ENCODE measurements around the gene SYCP2L. TPM values are rescaled to one million over a fixed set of nuclear protein-coding genes. Genes with fewer than 3 reads are reported as not detected.

SYCP2L gene
- total RNA-seq, 4 donors from 2014 or later = 0.07 to 0.82 (median 0.29) TPM; not detected in 1

GRCh38 chr6:10867952-10868351, 18.9 kb upstream of the SYCP2L start:
- H3K4me3 ChIP-seq = no peak overlapping the region
- intact Hi-C loops (cut with DNase I; ENCODE audit: low total_unique reads) = no loop called here
- H3K4me1 ChIP-seq = no peaks in the 10 kb centered on the region
- H3K27ac ChIP-seq = no peak overlapping the region
- no peaks in the 10 kb centered on the region for H3K9me3 ChIP-seq
- ATAC-seq (no peak), DNase-seq (no peak)
- no peaks in the 10 kb centered on the region for H3K27me3 ChIP-seq
- TF ChIP-seq POLR2A (IDR thresholded peaks at IDR 0.05) = no peak
- TF ChIP-seq CTCF (IDR thresholded peaks at IDR 0.05 in 4 of 5, conservative IDR thresholded peaks at IDR 0.05 in 1 of 5) = no peak
- H3K36me3 ChIP-seq = no peaks in the 10 kb centered on the region
- in situ Hi-C loops (cut with MboI; ENCODE audit: low sequenced_read_pairs in 4 of 4) = no loop called here

GRCh38 chr6:10873374-10873773, 13.5 kb upstream of the SYCP2L start:
- intact Hi-C loops (cut with DNase I; ENCODE audit: low total_unique reads) = no loop called here
- H3K36me3 ChIP-seq = no peaks in the 10 kb centered on the region
- H3K27me3 ChIP-seq = no peaks in the 10 kb centered on the region
- no peaks in the 10 kb centered on the region for H3K9me3 ChIP-seq
- H3K27ac ChIP-seq = no peak overlapping the region
- no peak for ATAC-seq
- TF ChIP-seq CTCF (IDR thresholded peaks at IDR 0.05 in 4 of 5, conservative IDR thresholded peaks at IDR 0.05 in 1 of 5) (no peak), POLR2A (IDR thresholded peaks at IDR 0.05) (no peak)
- in situ Hi-C loops (cut with MboI; ENCODE audit: low sequenced_read_pairs in 4 of 4) = no loop called here
- no peak overlapping the region for H3K4me3 ChIP-seq
- no peak for DNase-seq
- H3K4me1 ChIP-seq = no peaks in the 10 kb centered on the region

- no peak for DNase-seq
- in situ Hi-C loops (cut with MboI; ENCODE audit: low sequenced_read_pairs in 4 of 4) (no loop called here), intact Hi-C loops (cut with DNase I; ENCODE audit: low total_unique reads) (no loop called here)
- Histone ChIP-seq H3K27me3 (no peaks in the 10 kb centered on the region), H3K9me3 (no peaks in the 10 kb centered on the region), H3K36me3 (no peaks in the 10 kb centered on the region), H3K4me3 (no peak overlapping the region), H3K4me1 (no peaks in the 10 kb centered on the region), H3K27ac (no peak overlapping the region)
- TF ChIP-seq CTCF (IDR thresholded peaks at IDR 0.05 in 4 of 5, conservative IDR thresholded peaks at IDR 0.05 in 1 of 5) = no peak
- TF ChIP-seq POLR2A (IDR thresholded peaks at IDR 0.05) = no peak
- ATAC-seq = no peak
Measured at GRCh38 chr6:10874207-10874606, 12.6 kb upstream of the SYCP2L start.

- ATAC-seq = no peak
- Histone ChIP-seq H3K27ac (no peak overlapping the region), H3K4me3 (no peak overlapping the region), H3K27me3 (peaks cover 0 to 7% (median under 1%) of the 10 kb centered on the region in 3 donors), H3K36me3 (no peaks in the 10 kb centered on the region), H3K9me3 (no peaks in the 10 kb centered on the region), H3K4me1 (no peaks in the 10 kb centered on the region)
- intact Hi-C loops (cut with DNase I; ENCODE audit: low total_unique reads) (no loop called here), in situ Hi-C loops (cut with MboI; ENCODE audit: low sequenced_read_pairs in 4 of 4) (no loop called here)
- DNase-seq = no peak
- no peak for TF ChIP-seq CTCF (IDR thresholded peaks at IDR 0.05 in 4 of 5, conservative IDR thresholded peaks at IDR 0.05 in 1 of 5)
Measured at GRCh38 chr6:10875026-10875425, 11.8 kb upstream of the SYCP2L start.

GRCh38 chr6:10877012-10877411, 9.8 kb upstream of the SYCP2L start:
- peaks cover 16 to 25% (median 19%) of the 10 kb centered on the region in 3 donors for H3K27me3 ChIP-seq

More at GRCh38 chr6:10877012-10877411, 9.8 kb upstream of the SYCP2L start:
- Histone ChIP-seq H3K36me3 (no peaks in the 10 kb centered on the region), H3K9me3 (no peaks in the 10 kb centered on the region), H3K4me1 (no peaks in the 10 kb centered on the region), H3K4me3 (no peak overlapping the region), H3K27ac (no peak overlapping the region)
- ATAC-seq = no peak
- no peak for DNase-seq
- in situ Hi-C loops (cut with MboI; ENCODE audit: low sequenced_read_pairs in 4 of 4) (no loop called here), intact Hi-C loops (cut with DNase I; ENCODE audit: low total_unique reads) (no loop called here)
- no peak for TF ChIP-seq CTCF (IDR thresholded peaks at IDR 0.05 in 4 of 5, conservative IDR thresholded peaks at IDR 0.05 in 1 of 5)
- no peak for TF ChIP-seq POLR2A (IDR thresholded peaks at IDR 0.05)
